ENCODE measurements around the gene EVPL. TPM values are rescaled to one million over a fixed set of nuclear protein-coding genes. Genes with fewer than 3 reads are reported as not detected.

Gene EVPL
- total RNA-seq: 101 and 120 TPM in 2 replicates

GRCh38 chr17:76027159-76027839, at the start of gene EVPL:
Gene EVPL, minus strand, starts transcription at chr17:76027306. Its CDS starts 108 bp downstream, at chr17:76027198.

GRCh38 chr17:76074390-76075363, 47.6 kb upstream of the EVPL start, which contains the start of gene GALR2:
Gene GALR2, plus strand, starts transcription at chr17:76074781. Its CDS starts 103 bp downstream, at chr17:76074884.

GRCh38 chr17:76072148-76072858, 45.2 kb upstream of the EVPL start, which contains the start of gene SRP68:
Gene SRP68, minus strand, starts transcription at chr17:76072517. Its CDS starts 26 bp downstream, at chr17:76072491.

GRCh38 chr17:76000755-76001521, 26.2 kb downstream of the EVPL start, which contains the start of gene CDK3:
Gene CDK3, plus strand, starts transcription at chr17:76000855. Its CDS starts 571 bp downstream, at chr17:76001426.

GRCh38 chr17:75978938-75979704, 48.0 kb downstream of the EVPL start, which contains the start of the genes ACOX1 and TEN1:
Gene ACOX1, minus strand, starts transcription at chr17:75979166. Its CDS starts 93 bp downstream, at chr17:75979073.
Gene TEN1, plus strand, starts transcription at chr17:75979240. Its CDS starts 6,953 bp downstream, at chr17:75986193.

Other genes with a start within 250 kb of the EVPL start
- 12.8 and 21.7 TPM in 2 replicates for gene UNK, start 242.5 kb downstream of the EVPL start, total RNA-seq
- 9.6 and 10.1 TPM in 2 replicates for gene UNC13D, start 182.9 kb downstream of the EVPL start, total RNA-seq
- gene WBP2, start 172.0 kb downstream of the EVPL start, total RNA-seq: 39.0 and 54.4 TPM in 2 replicates
- gene TRIM47, start 148.7 kb downstream of the EVPL start, total RNA-seq: 29.3 and 32.2 TPM in 2 replicates
- gene TRIM65, start 130.4 kb downstream of the EVPL start, total RNA-seq: 28.1 and 28.6 TPM in 2 replicates
- 31.9 and 35.0 TPM in 2 replicates for gene MRPL38, start 122.4 kb downstream of the EVPL start, total RNA-seq
- gene FBF1, start 86.3 kb downstream of the EVPL start, total RNA-seq: 10.6 and 11.6 TPM in 2 replicates
- gene ACOX1, start 48.1 kb downstream of the EVPL start, total RNA-seq: 30.5 and 33.6 TPM in 2 replicates
- gene TEN1, start 48.1 kb downstream of the EVPL start, total RNA-seq: 13.0 and 20.4 TPM in 2 replicates
- gene CDK3, start 26.5 kb downstream of the EVPL start, total RNA-seq: 0.56 TPM in 1 of 2 replicates, not detected in the other
- 39.3 and 53.4 TPM in 2 replicates for gene SRP68, start 45.2 kb upstream of the EVPL start, total RNA-seq
- 0.14 and 0.78 TPM in 2 replicates for gene GALR2, start 47.5 kb upstream of the EVPL start, total RNA-seq
- not detected in 2 replicates for gene ZACN, start 51.9 kb upstream of the EVPL start, total RNA-seq
- gene EXOC7, start 76.5 kb upstream of the EVPL start, total RNA-seq: 36.3 and 55.8 TPM in 2 replicates
- gene FOXJ1, start 113.9 kb upstream of the EVPL start, total RNA-seq: not detected in 2 replicates
- gene RNF157, start 213.2 kb upstream of the EVPL start, total RNA-seq: 0.07 and 1.4 TPM in 2 replicates
- gene UBALD2, start 238.0 kb upstream of the EVPL start, total RNA-seq: 11.7 and 13.0 TPM in 2 replicates

All from airway epithelial cell (primary cell).